Transverse colon (tissue), 4 donors: ENCODE results near the gene RPRD1A. TPM values are rescaled to one million over a fixed set of nuclear protein-coding genes. Genes with fewer than 3 reads are reported as not detected.

Experiments used
- DNase-seq: peaks from one replicate; pipeline ENCODE4 v3.0.0-alpha.2; 2019
- H3K27ac ChIP-seq, 4 donors: fragments of 200-600 bp; sonication (generic); 2 replicates each; pipeline ENCODE4 v1.5.1; 2016 to 2018; ENCODE audit warnings: inconsistent platforms in 4 of 4
- H3K27me3 ChIP-seq: fragments of 200-600 bp; sonication (generic); 2 replicates; pipeline ENCODE4 v1.5.1; 2017; ENCODE audit warnings: inconsistent platforms
- H3K36me3 ChIP-seq, 4 donors: fragments of 200-600 bp; sonication (generic); 2 replicates each; pipeline ENCODE4 v1.5.1; 2017 to 2019; ENCODE audit warnings: inconsistent platforms in 4 of 4
- H3K4me1 ChIP-seq, 4 donors: fragments of 200-600 bp; sonication (generic); 2 replicates each; pipeline ENCODE4 v1.5.1; 2017 to 2020; ENCODE audit warnings: inconsistent platforms in 4 of 4
- H3K4me3 ChIP-seq, 4 donors: fragments of 200-600 bp; sonication (generic); 1 replicate in 1 of 4; 2 replicates in 3 of 4; pipeline versions ENCODE4 v1.5.1 to v1.6.1; 2017 to 2019; ENCODE audit warnings: inconsistent platforms in 4 of 4
- H3K9me3 ChIP-seq, 2 donors: fragments of 200-600 bp; sonication (generic); 2 replicates each; pipeline ENCODE4 v1.5.1; 2017 to 2019; ENCODE audit warnings: inconsistent platforms in 2 of 2
- EP300 ChIP-seq: sonication (generic); formaldehyde crosslinking; IDR thresholded peaks from one replicate; pipeline ENCODE4 v1.6.1; 2017; ENCODE audit warnings: antibody characterized with exemption, low read depth
- POLR2A ChIP-seq: fragments of 450-650 bp; IDR thresholded peaks from one replicate; pipeline ENCODE4 v1.6.1; 2016; ENCODE audit warnings: antibody characterized with exemption, mild to moderate bottlenecking, moderate library complexity
- POLR2AphosphoS5 ChIP-seq, 3 donors: sonication (generic); formaldehyde crosslinking; IDR thresholded peaks; one replicate each; pipeline ENCODE4 v1.6.1; 2016; ENCODE audit warnings: antibody characterized with exemption in 3 of 3
- WGBS, 2 donors: methylation state at CpG; one replicate each; pipeline ENCODE4 v1.1.5; 2018; ENCODE audit warnings: low coverage in 1 of 2; 5-methylcytosine and 5-hydroxymethylcytosine counted together
- in situ Hi-C, 4 donors: fragments of 200-750 bp; cut with MboI; loops; one replicate each; pipeline versions ENCODE4 v1.15.0 to v1.15.1; 2017; ENCODE audit warnings: low sequenced_read_pairs in 3 of 4, low pct_ligation_motif_present in 1 of 4, low pct_unique_long_range_greater_than_20kb in 1 of 4
- intact Hi-C: fragments of 100-400 bp; cut with DNase I; formaldehyde crosslinking; loops from one replicate; pipeline ENCODE4 v1.15.1; 2023; ENCODE audit warnings: low total_unique reads
- total RNA-seq, 4 donors: library from RNA; depleted of rRNA; stranded (reverse); fragments of >200 nt; gene quantifications; one replicate each; pipeline ENCODE4 v1.1.0, GENCODE V29; 2016
- TF ChIP-seq, protein P1 (sequence below), 5 experiments: fragments of 200-600 bp in 3 of 5; fragments of 450-650 bp in 2 of 5; sonication (generic) in 3 of 5; IDR thresholded peaks; 1 replicate in 2 of 5; 2 replicates in 3 of 5; pipeline ENCODE4 v1.5.1; 2016 to 2017; ENCODE audit warnings: antibody characterized with exemption in 5 of 5, inconsistent platforms in 3 of 5, mild to moderate bottlenecking in 2 of 5, moderate library complexity in 1 of 5

RPRD1A gene
- total RNA-seq, 4 donors from 2014 or later = 34.4 to 59.9 (median 44.3) TPM

DNA sequence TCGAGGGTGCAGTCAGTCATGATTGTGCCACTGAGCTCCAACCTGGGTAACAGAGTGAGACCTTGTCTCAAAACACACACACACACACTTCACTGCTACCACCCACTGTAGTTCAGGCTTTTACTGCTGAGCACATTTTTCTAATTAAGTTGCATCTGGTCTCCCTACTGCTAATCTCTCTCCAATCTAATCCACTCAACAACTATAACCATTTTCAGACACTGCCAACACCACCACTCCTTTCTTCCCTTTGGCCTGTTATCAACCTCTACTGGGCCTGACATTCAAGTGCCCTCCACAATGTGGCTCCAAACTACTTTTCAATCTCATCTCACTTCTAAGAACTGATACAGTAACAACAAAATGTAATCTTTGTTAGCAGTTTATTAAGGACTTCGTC lies 50.1 kb downstream of the RPRD1A start:
- Histone ChIP-seq H3K27me3 (no peaks in the 10 kb centered on the region), H3K4me1 (no peaks in the 10 kb centered on the region), H3K27ac (no peak overlapping the region), H3K9me3 (no peaks in the 10 kb centered on the region), H3K36me3 (no peaks in the 10 kb centered on the region), H3K4me3 (no peak overlapping the region)
- DNase-seq = no peak
- TF ChIP-seq POLR2A = no peak
- WGBS, 2 donors = 60 to 80% methylated on average over 1 to 2 of the region's 2 CpGs
- in situ Hi-C loops = loop anchor here in 1 of 4 donors (25.0 kb wide), 1 partner anchor 270 kb away; the partner anchor contains the start of gene FHOD3
- intact Hi-C loops = loop anchor here (5.0 kb wide), 1 partner anchor 265 kb away; no protein-coding TSS in a partner anchor

- no peaks in the 10 kb centered on the region for H3K9me3 ChIP-seq
- no peak overlapping the region for H3K27ac ChIP-seq
- H3K27me3 ChIP-seq = no peaks in the 10 kb centered on the region
- TF ChIP-seq POLR2AphosphoS5 (IDR thresholded peaks at IDR 0.05) (no peak), EP300 (no peak), POLR2A (no peak)
- TF ChIP-seq, protein P1, sequence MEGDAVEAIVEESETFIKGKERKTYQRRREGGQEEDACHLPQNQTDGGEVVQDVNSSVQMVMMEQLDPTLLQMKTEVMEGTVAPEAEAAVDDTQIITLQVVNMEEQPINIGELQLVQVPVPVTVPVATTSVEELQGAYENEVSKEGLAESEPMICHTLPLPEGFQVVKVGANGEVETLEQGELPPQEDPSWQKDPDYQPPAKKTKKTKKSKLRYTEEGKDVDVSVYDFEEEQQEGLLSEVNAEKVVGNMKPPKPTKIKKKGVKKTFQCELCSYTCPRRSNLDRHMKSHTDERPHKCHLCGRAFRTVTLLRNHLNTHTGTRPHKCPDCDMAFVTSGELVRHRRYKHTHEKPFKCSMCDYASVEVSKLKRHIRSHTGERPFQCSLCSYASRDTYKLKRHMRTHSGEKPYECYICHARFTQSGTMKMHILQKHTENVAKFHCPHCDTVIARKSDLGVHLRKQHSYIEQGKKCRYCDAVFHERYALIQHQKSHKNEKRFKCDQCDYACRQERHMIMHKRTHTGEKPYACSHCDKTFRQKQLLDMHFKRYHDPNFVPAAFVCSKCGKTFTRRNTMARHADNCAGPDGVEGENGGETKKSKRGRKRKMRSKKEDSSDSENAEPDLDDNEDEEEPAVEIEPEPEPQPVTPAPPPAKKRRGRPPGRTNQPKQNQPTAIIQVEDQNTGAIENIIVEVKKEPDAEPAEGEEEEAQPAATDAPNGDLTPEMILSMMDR (IDR thresholded peaks at IDR 0.05) = no peak
- in situ Hi-C loops (loop anchor here in 1 of 4 donors (25.0 kb wide), 1 partner anchor 272 kb away; the partner anchor contains the start of gene FHOD3), intact Hi-C loops (loop anchor here (5.0 kb wide), 1 partner anchor 267 kb away; no protein-coding TSS in a partner anchor)
- no peaks in the 10 kb centered on the region for H3K36me3 ChIP-seq
- H3K4me3 ChIP-seq = no peak overlapping the region
- H3K4me1 ChIP-seq = no peaks in the 10 kb centered on the region
- WGBS, 2 donors = 77 to 100% methylated on average over 2 to 3 of the region's 3 CpGs
- no peak for DNase-seq
These were observed 51.7 kb downstream of the RPRD1A start for GRCh38 chr18:36015629-36016028.

DNA sequence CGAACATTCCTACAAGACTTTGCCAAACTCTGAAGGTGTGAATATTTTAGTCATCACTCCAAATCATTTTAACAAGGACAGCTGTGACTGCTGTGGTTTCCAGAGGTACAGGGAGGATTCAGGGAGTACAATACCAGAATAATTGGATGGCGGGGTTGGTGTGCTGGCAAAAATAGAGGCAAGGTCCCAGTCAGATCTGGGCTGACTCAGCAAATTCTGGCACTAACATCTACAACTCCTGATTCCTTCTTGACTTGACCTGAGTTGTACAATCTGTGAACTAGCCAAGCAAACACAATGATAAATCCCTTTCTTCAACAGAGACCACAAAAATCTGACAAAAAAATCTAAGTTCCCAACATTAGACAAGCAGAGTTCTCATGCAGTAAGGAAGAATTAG lies 54.5 kb downstream of the RPRD1A start:
- in situ Hi-C loops (loop anchor here in 3 of 4 donors (5.0 to 25.0 kb wide), 3 partner anchors 269 to 274 kb away; partner anchors contain the start of gene FHOD3 (in 1 of the 3)), intact Hi-C loops (no loop called here)
- Histone ChIP-seq H3K4me1 (no peaks in the 10 kb centered on the region), H3K36me3 (no peaks in the 10 kb centered on the region), H3K9me3 (no peaks in the 10 kb centered on the region), H3K27me3 (no peaks in the 10 kb centered on the region), H3K4me3 (no peak overlapping the region), H3K27ac (no peak overlapping the region)
- DNase-seq = no peak
- TF ChIP-seq POLR2AphosphoS5 (IDR thresholded peaks at IDR 0.05) = no peak
- TF ChIP-seq, protein P1 (IDR thresholded peaks at IDR 0.05) = no peak
- no peak for TF ChIP-seq EP300
- 89 to 94% methylated on average over 1 to 2 of the region's 2 CpGs for WGBS, 2 donors

DNA sequence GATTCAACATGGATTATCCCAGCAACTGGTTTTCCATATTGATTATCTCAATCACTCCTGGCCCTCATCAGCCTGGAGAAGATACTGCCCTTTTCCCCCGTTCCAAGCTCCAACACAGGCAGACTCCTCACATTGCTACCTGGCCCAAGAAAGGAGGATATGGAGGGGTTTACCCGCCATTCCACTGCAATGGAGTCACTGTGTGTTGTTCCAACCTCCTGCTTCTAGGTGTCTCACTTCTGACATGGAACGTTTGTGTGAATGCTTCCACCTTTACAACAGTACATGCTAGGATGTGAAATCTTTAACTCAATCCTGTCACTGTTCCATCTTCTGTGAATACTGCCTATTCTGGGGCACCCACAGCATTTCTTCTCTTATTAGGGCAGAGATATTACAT lies 58.1 kb downstream of the RPRD1A start:
- DNase-seq = no peak
- Histone ChIP-seq H3K4me1 (no peaks in the 10 kb centered on the region), H3K4me3 (no peak overlapping the region), H3K36me3 (no peaks in the 10 kb centered on the region), H3K27me3 (no peaks in the 10 kb centered on the region), H3K9me3 (no peaks in the 10 kb centered on the region), H3K27ac (no peak overlapping the region)
- in situ Hi-C loops = loop anchor here in 1 of 4 donors (25.0 kb wide), 1 partner anchor 278 kb away; the partner anchor contains the start of gene FHOD3
- TF ChIP-seq, protein P1 (IDR thresholded peaks at IDR 0.05) = no peak
- TF ChIP-seq POLR2AphosphoS5 (IDR thresholded peaks at IDR 0.05) (no peak), POLR2A (no peak), EP300 (no peak)
- intact Hi-C loops = no loop called here
- WGBS, 2 donors = 73 to 74% methylated on average over 3 of the region's 3 CpGs

GRCh38 chr18:36006997-36007396 lies 60.4 kb downstream of the RPRD1A start:
- Histone ChIP-seq H3K27ac (no peak overlapping the region), H3K4me1 (no peaks in the 10 kb centered on the region), H3K4me3 (no peak overlapping the region), H3K27me3 (no peaks in the 10 kb centered on the region), H3K9me3 (no peaks in the 10 kb centered on the region), H3K36me3 (no peaks in the 10 kb centered on the region)
- TF ChIP-seq EP300 = no peak
- TF ChIP-seq, protein P1 (IDR thresholded peaks at IDR 0.05) = no peak
- TF ChIP-seq POLR2A = no peak
- no peak for TF ChIP-seq POLR2AphosphoS5 (IDR thresholded peaks at IDR 0.05)
- no peak for DNase-seq
- intact Hi-C loops = no loop called here
- in situ Hi-C loops = loop anchor here in 1 of 4 donors (25.0 kb wide), 1 partner anchor 280 kb away; the partner anchor contains the start of gene FHOD3
- 98 to 100% methylated on average over 2 of the region's 2 CpGs for WGBS, 2 donors
